ENCODE data around the gene KLF12. TPM values are rescaled to one million over a fixed set of nuclear protein-coding genes. Genes with fewer than 3 reads are reported as not detected.

KLF12 gene
- total RNA-seq, 4 donors from 2014 or later: 3.2 to 7.6 (median 5.7) TPM

DNA sequence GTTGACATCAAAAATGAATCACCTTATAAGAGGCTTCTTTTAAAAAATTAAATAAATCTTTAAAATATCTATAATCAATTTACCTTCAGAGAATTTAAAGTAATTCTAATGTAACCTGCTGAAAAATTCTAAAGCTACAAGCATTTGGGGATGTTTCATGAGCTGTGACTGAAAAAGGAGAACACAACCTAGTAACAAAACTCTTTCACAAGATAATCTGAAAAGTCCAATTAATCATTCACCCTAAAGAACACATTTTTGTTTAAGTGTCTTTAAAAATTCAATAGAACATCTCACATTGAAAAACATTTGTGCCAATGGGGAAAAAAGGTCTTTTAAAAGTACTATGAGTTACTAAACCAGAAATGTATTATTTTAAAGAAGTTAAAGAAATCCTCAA lies 22.8 kb downstream of the KLF12 start:
- ATAC-seq (no peak), DNase-seq (no peak)
- no peak for TF ChIP-seq POLR2A (IDR thresholded peaks at IDR 0.05)
- TF ChIP-seq, protein P1, sequence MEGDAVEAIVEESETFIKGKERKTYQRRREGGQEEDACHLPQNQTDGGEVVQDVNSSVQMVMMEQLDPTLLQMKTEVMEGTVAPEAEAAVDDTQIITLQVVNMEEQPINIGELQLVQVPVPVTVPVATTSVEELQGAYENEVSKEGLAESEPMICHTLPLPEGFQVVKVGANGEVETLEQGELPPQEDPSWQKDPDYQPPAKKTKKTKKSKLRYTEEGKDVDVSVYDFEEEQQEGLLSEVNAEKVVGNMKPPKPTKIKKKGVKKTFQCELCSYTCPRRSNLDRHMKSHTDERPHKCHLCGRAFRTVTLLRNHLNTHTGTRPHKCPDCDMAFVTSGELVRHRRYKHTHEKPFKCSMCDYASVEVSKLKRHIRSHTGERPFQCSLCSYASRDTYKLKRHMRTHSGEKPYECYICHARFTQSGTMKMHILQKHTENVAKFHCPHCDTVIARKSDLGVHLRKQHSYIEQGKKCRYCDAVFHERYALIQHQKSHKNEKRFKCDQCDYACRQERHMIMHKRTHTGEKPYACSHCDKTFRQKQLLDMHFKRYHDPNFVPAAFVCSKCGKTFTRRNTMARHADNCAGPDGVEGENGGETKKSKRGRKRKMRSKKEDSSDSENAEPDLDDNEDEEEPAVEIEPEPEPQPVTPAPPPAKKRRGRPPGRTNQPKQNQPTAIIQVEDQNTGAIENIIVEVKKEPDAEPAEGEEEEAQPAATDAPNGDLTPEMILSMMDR (IDR thresholded peaks at IDR 0.05 in 4 of 5, conservative IDR thresholded peaks at IDR 0.05 in 1 of 5): no peak
- intact Hi-C loops (cut with DNase I; ENCODE audit: low total_unique reads): no loop called here
- H3K4me1 ChIP-seq: peaks cover 7 to 11% of the 10 kb centered on the region in 2 donors
- H3K9me3 ChIP-seq: no peaks in the 10 kb centered on the region
- in situ Hi-C loops (cut with MboI; ENCODE audit: low sequenced_read_pairs in 4 of 4): no loop called here
- no peaks in the 10 kb centered on the region for H3K36me3 ChIP-seq
- no peaks in the 10 kb centered on the region for H3K27me3 ChIP-seq
- no peak overlapping the region for H3K4me3 ChIP-seq
- H3K27ac ChIP-seq: no peak overlapping the region

GRCh38 chr13:74110053-74110452 lies 24.2 kb downstream of the KLF12 start:
- Histone ChIP-seq H3K36me3 (no peaks in the 10 kb centered on the region), H3K27me3 (no peaks in the 10 kb centered on the region), H3K4me3 (no peak overlapping the region), H3K27ac (no peak overlapping the region), H3K9me3 (no peaks in the 10 kb centered on the region), H3K4me1 (peaks cover 11 to 18% of the 10 kb centered on the region in 2 donors)
- TF ChIP-seq POLR2A (IDR thresholded peaks at IDR 0.05): no peak
- TF ChIP-seq, protein P1 (IDR thresholded peaks at IDR 0.05 in 4 of 5, conservative IDR thresholded peaks at IDR 0.05 in 1 of 5): no peak
- intact Hi-C loops (cut with DNase I; ENCODE audit: low total_unique reads) (no loop called here), in situ Hi-C loops (cut with MboI; ENCODE audit: low sequenced_read_pairs in 4 of 4) (no loop called here)
- DNase-seq (no peak), ATAC-seq (no peak)

DNA sequence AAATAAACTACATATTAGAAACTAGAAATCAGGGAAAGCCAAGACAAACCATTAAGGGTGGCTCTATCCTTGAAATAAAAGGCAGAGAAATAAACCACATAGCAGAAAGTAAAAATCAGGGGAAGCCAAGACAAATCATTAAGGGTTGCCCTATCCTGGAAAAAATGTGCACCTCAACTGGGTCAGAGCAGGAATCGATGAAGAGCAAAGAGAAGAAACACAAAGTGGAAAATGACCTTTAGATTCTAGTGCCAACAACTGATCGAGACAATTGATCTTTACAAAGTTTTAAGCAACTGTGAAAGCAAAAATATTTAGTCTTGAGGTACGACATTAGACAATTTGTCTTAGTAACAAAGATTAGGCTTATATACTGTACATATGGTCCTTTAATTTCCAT lies 26.6 kb downstream of the KLF12 start:
- ATAC-seq (no peak), DNase-seq (no peak)
- H3K9me3 ChIP-seq: no peaks in the 10 kb centered on the region
- in situ Hi-C loops (cut with MboI; ENCODE audit: low sequenced_read_pairs in 4 of 4): no loop called here
- no peak for TF ChIP-seq POLR2A (IDR thresholded peaks at IDR 0.05)
- TF ChIP-seq, protein P1 (IDR thresholded peaks at IDR 0.05 in 4 of 5, conservative IDR thresholded peaks at IDR 0.05 in 1 of 5): no peak
- H3K27me3 ChIP-seq: no peaks in the 10 kb centered on the region
- H3K4me1 ChIP-seq: peaks cover 21 to 26% of the 10 kb centered on the region in 2 donors
- no peak overlapping the region for H3K4me3 ChIP-seq
- intact Hi-C loops (cut with DNase I; ENCODE audit: low total_unique reads): no loop called here
- H3K27ac ChIP-seq: no peak overlapping the region
- H3K36me3 ChIP-seq: no peaks in the 10 kb centered on the region

DNA sequence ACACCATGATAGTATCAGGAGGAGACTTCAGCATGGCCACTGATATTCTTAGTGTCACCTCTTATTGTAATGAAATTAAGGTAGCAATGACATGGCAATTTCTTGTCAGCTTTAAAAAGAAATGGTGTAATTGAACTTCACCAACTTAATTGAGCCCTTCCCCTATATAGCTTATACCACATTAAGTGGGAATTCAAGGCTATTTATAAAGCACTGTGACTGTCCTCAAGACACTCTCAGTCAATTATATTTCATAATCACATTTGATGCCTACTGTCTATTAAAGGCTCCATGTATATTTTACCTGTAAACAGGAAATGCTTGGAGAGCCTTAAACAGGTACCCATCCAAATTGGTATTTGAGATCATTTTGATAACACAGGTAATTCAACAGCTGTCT lies 28.3 kb downstream of the KLF12 start:
- Histone ChIP-seq H3K27me3 (no peaks in the 10 kb centered on the region), H3K27ac (no peak overlapping the region), H3K9me3 (no peaks in the 10 kb centered on the region), H3K36me3 (no peaks in the 10 kb centered on the region), H3K4me1 (peaks cover 15 to 19% of the 10 kb centered on the region in 2 donors), H3K4me3 (no peak overlapping the region)
- no peak for DNase-seq
- TF ChIP-seq, protein P1 (IDR thresholded peaks at IDR 0.05 in 4 of 5, conservative IDR thresholded peaks at IDR 0.05 in 1 of 5): no peak
- no peak for TF ChIP-seq POLR2A (IDR thresholded peaks at IDR 0.05)
- in situ Hi-C loops (cut with MboI; ENCODE audit: low sequenced_read_pairs in 4 of 4) (no loop called here), intact Hi-C loops (cut with DNase I; ENCODE audit: low total_unique reads) (no loop called here)
- no peak for ATAC-seq

- ATAC-seq (no peak), DNase-seq (no peak)
- no peaks in the 10 kb centered on the region for H3K9me3 ChIP-seq
- no peaks in the 10 kb centered on the region for H3K27me3 ChIP-seq
- peaks cover 15 to 19% of the 10 kb centered on the region in 2 donors for H3K4me1 ChIP-seq
- in situ Hi-C loops (cut with MboI; ENCODE audit: low sequenced_read_pairs in 4 of 4) (no loop called here), intact Hi-C loops (cut with DNase I; ENCODE audit: low total_unique reads) (no loop called here)
- no peak overlapping the region for H3K4me3 ChIP-seq
- TF ChIP-seq POLR2A (IDR thresholded peaks at IDR 0.05): no peak
- TF ChIP-seq, protein P1 (IDR thresholded peaks at IDR 0.05 in 4 of 5, conservative IDR thresholded peaks at IDR 0.05 in 1 of 5): no peak
- no peak overlapping the region for H3K27ac ChIP-seq
- no peaks in the 10 kb centered on the region for H3K36me3 ChIP-seq
Observed at GRCh38 chr13:74104661-74105275, 29.4 kb downstream of the KLF12 start.

All from gastrocnemius medialis (tissue), 4 donors.